ENCODE data around the gene MYO15B. TPM values are rescaled to one million over a fixed set of nuclear protein-coding genes. Genes with fewer than 3 reads are reported as not detected.

The MYO15B gene
- total RNA-seq, 2 donors from 2014 or later = 38.4 to 45.0 TPM

Other genes starting within 250 kb of the MYO15B start
- 100 to 1,000 TPM; 163 to 180 TPM for gene GRB2, start 182.1 kb upstream of the MYO15B start, total RNA-seq
- gene TMEM94, start 131.2 kb upstream of the MYO15B start, total RNA-seq = 10 to 100 TPM; 64.5 to 65.2 TPM
- 1 to 10 TPM; 1.7 to 3.5 TPM for gene CASKIN2, start 72.3 kb upstream of the MYO15B start, total RNA-seq
- gene TSEN54, start 71.3 kb upstream of the MYO15B start, total RNA-seq = 10 to 100 TPM; 26.8 to 45.5 TPM
- gene LLGL2, start 62.1 kb upstream of the MYO15B start, total RNA-seq = 10 to 100 TPM; 12.0 to 12.8 TPM
- under 1 TPM; 0.06 to 0.32 TPM for gene SMIM5, start 45.6 kb downstream of the MYO15B start, total RNA-seq
- gene RECQL5, start 79.4 kb downstream of the MYO15B start, total RNA-seq = 10 to 100 TPM; 35.1 to 47.4 TPM
- 10 to 100 TPM; 76.3 to 78.8 TPM for gene SAP30BP, start 79.5 kb downstream of the MYO15B start, total RNA-seq
- 1 to 10 TPM in 1 of 2 donors, under 1 TPM in 1; 0.76 to 1.1 TPM for gene ITGB4, start 133.7 kb downstream of the MYO15B start, total RNA-seq
- gene GALK1, start 177.4 kb downstream of the MYO15B start, total RNA-seq = 10 to 100 TPM; 54.7 to 74.8 TPM
- gene UNK, start 197.0 kb downstream of the MYO15B start, total RNA-seq = 10 to 100 TPM; 15.3 to 29.3 TPM

Data from activated naive CD4-positive, alpha-beta T cell treated with anti-CD3 and anti-CD28 coated beads, Interleukin-2, amount 50 U/mL, for 72 hours (primary cell).